Right lobe of liver (tissue), 6 donors: ENCODE results near the gene ICE2. TPM values are rescaled to one million over a fixed set of nuclear protein-coding genes. Genes with fewer than 3 reads are reported as not detected.

Experiments used
- ATAC-seq, 4 donors: fragments of 200-7000 bp; cut with Tn5 transposase; one replicate each; pipeline ENCODE4 v1.9.1; 2020; ENCODE audit warnings: mild to moderate bottlenecking in 4 of 4, moderate library complexity in 4 of 4
- DNase-seq, 3 donors: peaks; one replicate each; pipeline ENCODE4 v3.0.0-alpha.2; 2020
- H3K27ac ChIP-seq, 3 donors: fragments of 200-600 bp; one replicate each; pipeline ENCODE4 v1.8.0; 2022
- H3K27me3 ChIP-seq, 2 donors: fragments of 200-600 bp; one replicate each; pipeline ENCODE4 v1.8.0; 2022
- H3K36me3 ChIP-seq, 4 donors: fragments of 200-600 bp; sonication (generic) in 1 of 4; one replicate each; pipeline versions ENCODE4 v1.5.1 to v1.8.0; 2017 to 2022; ENCODE audit warnings: control low read depth in 1 of 4
- H3K4me1 ChIP-seq, 4 donors: fragments of 200-600 bp; sonication (generic) in 1 of 4; one replicate each; pipeline versions ENCODE4 v1.5.1 to v1.8.0; 2017 to 2022; ENCODE audit warnings: control low read depth in 1 of 4
- H3K4me3 ChIP-seq, 3 donors: fragments of 200-600 bp; one replicate each; pipeline ENCODE4 v1.8.0; 2022
- H3K9me3 ChIP-seq, 4 donors: fragments of 200-600 bp; sonication (generic) in 1 of 4; one replicate each; pipeline versions ENCODE4 v1.5.1 to v1.8.0; 2017 to 2022; ENCODE audit warnings: control low read depth in 1 of 4
- CTCF ChIP-seq, 4 donors: fragments of 200-600 bp in 3 of 4; fragments of 450-650 bp in 1 of 4; IDR thresholded peaks; one replicate each; pipeline versions ENCODE4 v1.5.1 to v1.8.0; 2016 to 2022; ENCODE audit warnings: antibody characterized with exemption in 4 of 4, mild to moderate bottlenecking in 2 of 4
- POLR2A ChIP-seq: fragments of 450-650 bp; IDR thresholded peaks from one replicate; pipeline ENCODE4 v1.6.1; 2017; ENCODE audit warnings: antibody characterized with exemption, mild to moderate bottlenecking
- WGBS: methylation state at CpG from one replicate; pipeline ENCODE4 v1.1.6; 2018; ENCODE audit warnings: low coverage, low lambda C conversion rate; ENCODE audit not compliant: insufficient coverage; ENCODE audit errors: missing lambda C conversion rate; 5-methylcytosine and 5-hydroxymethylcytosine counted together
- intact Hi-C, 2 donors: fragments of 100-400 bp; cut with DNase I; formaldehyde crosslinking; loops; one replicate each; pipeline versions ENCODE4 v1.11.2 to v1.14.1; 2022
- total RNA-seq, 6 experiments: library from RNA; depleted of rRNA in 2 of 6; stranded (reverse); fragments of >200 nt in 2 of 6; fragmentation: NEBNext Ultra II Directional in 3 of 6; extraction: Animal tissue kit (Norgen Biotek cat#: 25700) in 3 of 6; gene quantifications; one replicate each; pipeline versions ENCODE4 v1.1.0 to v1.2.4, GENCODE V29; 2016 to 2023
- donor health status: DM: no; HTN: yes; CAD: no.
- donor health status: DM: no; HTN: no; CAD: no.
- donor health status: DM: no; HTN: no; CAD: no.
- donor health status: DM: no; HTN: yes; CAD: no.
- donor health status: DM: no; HTN: yes; CAD: no.

Gene ICE2
- total RNA-seq, 6 experiments from 2014 or later: 13.1 to 31.7 (median 17.6) TPM

DNA sequence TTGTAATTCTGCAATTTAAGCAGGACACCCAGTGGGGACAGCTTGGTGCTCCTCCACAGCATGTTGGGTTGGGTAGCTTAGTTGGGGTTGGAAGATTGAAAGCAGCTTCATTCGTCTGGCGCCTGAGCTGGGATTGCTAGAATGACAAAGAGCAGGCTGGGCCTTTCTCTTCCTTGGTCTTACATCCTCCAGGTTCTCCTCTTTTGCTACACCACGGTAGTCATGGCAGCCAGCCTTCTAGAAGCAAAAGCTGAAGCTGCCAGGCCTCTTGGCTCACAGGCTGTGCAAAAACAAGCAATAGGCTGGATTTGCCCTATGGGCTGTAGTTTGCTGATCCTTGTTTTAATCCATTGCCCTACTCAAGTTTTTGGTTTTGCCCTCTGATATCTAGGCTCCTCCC, 78.0 kb downstream of the ICE2 start:
- Histone ChIP-seq H3K27me3 (no peaks in the 10 kb centered on the region), H3K36me3 (no peaks in the 10 kb centered on the region), H3K4me3 (no peak overlapping the region), H3K27ac (no peak overlapping the region), H3K4me1 (peaks cover 0 to 26% (median 7%) of the 10 kb centered on the region in 4 donors), H3K9me3 (no peaks in the 10 kb centered on the region)
- ATAC-seq (no peak), DNase-seq (no peak)
- 0% methylated on average over 1 of the region's 3 CpGs for WGBS
- intact Hi-C loops: no loop called here
- TF ChIP-seq CTCF (IDR thresholded peaks at IDR 0.05): no peak
- no peak for TF ChIP-seq POLR2A

DNA sequence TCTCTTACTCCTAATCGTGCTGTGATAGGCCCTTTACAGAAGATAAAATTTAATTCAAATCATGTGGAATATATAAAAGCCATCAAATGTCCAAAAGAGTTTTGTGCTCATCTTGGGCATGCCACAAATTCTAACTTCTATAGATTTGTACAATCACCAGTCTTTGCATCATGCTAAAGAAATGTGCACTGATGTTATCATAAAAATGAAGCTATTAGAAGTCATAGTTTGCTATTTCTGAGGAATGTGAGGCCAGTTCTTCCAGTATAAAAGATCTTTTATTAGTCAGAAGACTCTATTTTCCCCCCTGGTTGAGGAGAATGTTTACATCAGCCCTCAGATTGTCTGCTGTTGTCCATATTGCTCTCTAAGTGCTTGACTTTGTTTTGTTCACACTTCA, 79.0 kb downstream of the ICE2 start:
- Histone ChIP-seq H3K4me3 (no peak overlapping the region), H3K36me3 (no peaks in the 10 kb centered on the region), H3K27ac (no peak overlapping the region), H3K9me3 (no peaks in the 10 kb centered on the region), H3K4me1 (peaks cover 0 to 36% (median 10%) of the 10 kb centered on the region in 4 donors), H3K27me3 (no peaks in the 10 kb centered on the region)
- TF ChIP-seq POLR2A (no peak), CTCF (IDR thresholded peaks at IDR 0.05) (no peak)
- intact Hi-C loops: no loop called here
- 88% methylated on average over 1 of the region's 1 CpG for WGBS
- ATAC-seq (no peak), DNase-seq (no peak)

DNA sequence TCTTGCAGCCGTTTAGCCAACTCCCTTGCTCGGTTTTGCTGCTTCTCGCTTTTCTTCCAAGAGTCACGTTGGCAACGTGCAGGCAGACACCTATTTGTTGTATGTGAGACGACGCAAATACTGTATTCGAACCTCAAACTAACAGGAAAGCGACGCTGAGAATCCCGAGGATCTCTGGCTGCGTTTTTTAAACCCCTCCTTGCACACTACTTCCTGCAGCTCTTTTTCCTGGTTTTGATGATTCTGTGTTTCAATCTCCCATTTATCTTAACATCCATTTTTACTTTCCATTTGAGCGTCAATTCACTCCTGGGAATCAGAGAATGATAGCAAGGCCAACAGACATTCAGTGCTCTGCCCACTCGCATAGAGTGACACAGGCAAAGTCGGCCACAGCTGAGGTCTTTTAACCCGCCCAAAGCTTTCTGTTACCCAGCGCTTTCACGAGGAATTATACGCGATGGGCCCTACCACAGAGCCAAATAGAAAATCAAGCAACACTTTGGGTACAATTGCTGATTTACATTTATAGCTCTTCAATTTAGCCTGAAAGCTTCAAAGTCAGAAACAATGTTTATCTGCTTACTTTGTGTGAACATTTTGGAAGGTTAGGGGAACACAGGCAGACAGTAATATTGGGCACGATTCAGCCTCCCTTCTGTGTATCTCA, 79.6 kb downstream of the ICE2 start:
- Histone ChIP-seq H3K4me3 (no peak overlapping the region), H3K27ac (no peak overlapping the region), H3K4me1 (peaks cover 0 to 41% (median 12%) of the 10 kb centered on the region in 4 donors), H3K27me3 (no peaks in the 10 kb centered on the region), H3K9me3 (no peaks in the 10 kb centered on the region), H3K36me3 (no peaks in the 10 kb centered on the region)
- TF ChIP-seq CTCF (IDR thresholded peaks at IDR 0.05) (no peak), POLR2A (no peak)
- ATAC-seq (no peak), DNase-seq (no peak)
- intact Hi-C loops: no loop called here
- WGBS: 73% methylated on average over 21 of the region's 21 CpGs

GRCh38 chr15:60397772-60398445, 81.0 kb downstream of the ICE2 start, which contains the start of gene ANXA2:
Gene ANXA2 (minus strand): TSS chr15:60397986. CDS start chr15:60386075, 11,911 bp downstream.
- Histone ChIP-seq H3K4me1 (peaks cover 0 to 51% (median 18%) of the 10 kb centered on the region in 4 donors), H3K9me3 (no peaks in the 10 kb centered on the region), H3K4me3 (peak within 1 kb of the TSS; percentile 73 to 85 (median 79)), H3K27ac (peak within 1 kb of the TSS; percentile 65 to 92 (median 82)), H3K36me3 (no peaks in the 10 kb centered on the region), H3K27me3 (no peaks in the 10 kb centered on the region)
- intact Hi-C loops: no loop called here
- no peak for TF ChIP-seq CTCF (IDR thresholded peaks at IDR 0.05)
- peak; percentile 92 for TF ChIP-seq POLR2A
- DNase-seq (peak; percentile 70 to 91 (median 85)), ATAC-seq (peak; percentile 62 to 80 (median 66))
- 0% methylated on average over 13 of the region's 53 CpGs for WGBS
